Measurements from ENCODE around the gene GBX1.

GBX1 gene

GRCh38 chr7:151193203-151193978 is 25.9 kb upstream of the GBX1 start:
- DNase-seq, result no peak

DNA sequence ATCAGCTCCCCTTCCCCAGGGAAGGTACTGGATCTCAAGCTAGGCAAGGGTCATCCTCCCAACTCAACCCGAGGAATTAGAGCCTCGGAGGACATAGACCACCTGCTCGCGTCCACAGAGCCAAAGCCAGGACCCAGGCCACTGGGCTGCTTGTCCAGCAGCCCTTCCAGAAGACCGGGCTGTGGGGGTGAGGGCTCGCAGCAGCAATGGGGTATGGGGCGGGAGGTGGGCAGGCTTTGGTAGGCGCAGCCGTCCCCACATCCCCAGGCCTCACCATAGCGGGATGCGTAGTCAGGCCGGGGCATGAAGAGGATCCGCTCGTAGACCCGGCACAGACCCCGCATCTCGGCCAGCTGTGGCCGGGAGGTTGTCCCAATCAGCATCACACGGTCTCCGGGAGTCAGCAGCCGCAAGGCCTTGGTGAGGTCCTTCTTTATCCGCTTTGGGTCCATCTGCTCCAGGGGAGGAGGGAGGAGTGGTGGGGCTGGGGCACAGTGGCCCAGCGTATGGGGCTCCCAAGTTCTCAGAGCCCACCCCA is 24.6 kb upstream of the GBX1 start:
- no peak for DNase-seq

GRCh38 chr7:151191544-151191943 is 24.1 kb upstream of the GBX1 start:
- DNase-seq, result no peak

DNA sequence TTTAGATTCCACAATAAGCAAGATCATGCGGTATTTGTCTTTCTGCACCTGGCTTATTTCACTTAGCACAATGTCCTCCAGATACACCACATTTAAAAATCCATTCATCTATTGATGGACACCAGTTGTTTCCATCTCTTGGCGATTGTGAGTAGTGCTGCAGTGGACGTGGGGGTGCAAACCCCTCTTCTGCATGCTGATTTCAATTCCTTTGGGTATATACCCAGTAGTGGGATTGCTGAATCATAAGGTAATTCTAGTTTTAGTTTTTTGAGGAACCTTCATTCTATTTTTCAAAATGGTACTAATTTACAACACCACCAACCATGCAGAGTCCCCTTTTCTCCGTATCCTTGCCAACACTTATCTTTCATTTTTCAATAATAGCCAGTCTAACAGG is 21.5 kb upstream of the GBX1 start:
- no peak for DNase-seq

DNA sequence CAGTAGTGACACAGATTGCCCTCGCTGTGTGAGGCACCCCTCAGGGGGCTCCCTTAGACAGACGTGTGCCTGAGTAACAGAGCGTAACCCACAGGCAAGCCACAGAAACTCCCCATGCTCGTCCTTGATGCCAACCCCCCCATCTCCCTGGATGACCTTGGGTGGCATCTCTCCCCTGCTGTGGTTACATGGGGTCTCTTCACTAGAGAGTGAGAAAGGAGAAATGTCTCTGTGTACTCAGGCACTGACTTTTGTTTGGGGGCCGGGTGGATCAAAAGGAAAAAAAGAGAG is 20.7 kb upstream of the GBX1 start:
- no peak for DNase-seq

DNA sequence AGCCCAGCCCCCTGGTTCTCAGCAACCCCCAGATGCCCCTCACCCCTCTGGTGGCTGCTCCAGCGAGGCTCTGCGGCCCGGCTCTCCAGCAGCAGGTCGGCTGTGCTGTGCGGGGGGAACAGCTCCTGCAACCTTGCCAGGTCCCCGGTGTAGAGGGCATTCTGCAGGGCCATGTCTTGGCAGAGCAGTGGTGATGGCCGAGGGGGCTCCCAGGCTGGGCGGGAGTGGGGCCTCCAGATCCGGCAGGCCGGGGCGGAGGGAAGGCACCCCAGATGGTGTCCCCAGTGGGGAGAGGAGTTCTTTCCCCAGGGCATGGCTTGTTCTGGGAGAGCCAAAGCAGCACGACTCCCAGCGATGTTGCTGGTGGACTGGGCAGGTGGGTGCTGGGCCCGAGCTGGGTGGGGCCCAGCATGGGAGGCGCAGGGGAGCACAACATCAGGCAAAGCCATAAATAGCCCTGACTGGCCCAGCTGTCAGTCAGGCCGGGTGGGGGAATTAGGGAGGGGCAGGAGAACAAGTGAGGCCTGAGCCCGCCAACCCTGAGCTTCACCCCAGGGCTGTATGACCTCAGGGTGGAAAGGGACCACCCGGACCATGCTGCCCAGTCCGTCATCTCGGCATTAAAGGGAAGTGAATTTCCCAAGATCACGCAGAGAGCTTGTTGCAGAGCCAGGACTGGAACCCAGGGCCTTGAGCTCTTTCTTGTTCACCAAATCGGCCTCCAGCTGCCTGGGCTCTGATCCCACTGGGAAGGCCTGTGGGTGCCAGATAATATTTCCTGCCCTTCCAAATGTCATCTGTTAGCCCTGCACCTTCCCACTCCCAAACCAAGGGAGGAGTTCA is 20.1 kb upstream of the GBX1 start:
- no peak for DNase-seq

- DNase-seq, result no peak
Measured at GRCh38 chr7:151186640-151187408, 19.3 kb upstream of the GBX1 start, which contains the start of gene ASB10. Gene ASB10 (minus strand): TSS chr7:151187250. CDS start chr7:151187130, 120 bp downstream.

- no peak for DNase-seq
Measured at GRCh38 chr7:151185762-151186639, 18.5 kb upstream of the GBX1 start.

DNA sequence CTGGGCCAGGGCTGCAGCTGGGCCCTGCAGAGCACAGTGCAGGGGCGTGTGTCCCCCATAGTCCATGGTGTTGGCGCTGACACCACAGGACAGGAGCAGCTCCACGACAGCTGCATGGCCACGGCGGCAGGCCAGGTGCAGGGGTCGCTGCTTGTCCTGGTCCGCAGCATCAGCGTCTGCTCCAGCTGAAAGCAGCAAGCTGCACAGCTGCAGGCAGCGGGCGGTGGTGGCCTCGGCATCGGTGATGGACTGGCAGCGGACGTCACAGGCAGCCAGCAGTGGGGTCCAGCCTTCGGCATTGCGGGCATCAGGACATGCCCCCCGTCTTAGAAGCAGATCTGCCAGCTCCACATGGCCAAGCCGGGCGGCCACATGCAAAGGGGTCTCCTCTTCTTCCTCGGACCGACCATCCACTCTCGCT is 13.5 kb upstream of the GBX1 start:
- DNase-seq, result no peak

- DNase-seq, result no peak
Measured at GRCh38 chr7:151179946-151180345, 12.5 kb upstream of the GBX1 start.

DNA sequence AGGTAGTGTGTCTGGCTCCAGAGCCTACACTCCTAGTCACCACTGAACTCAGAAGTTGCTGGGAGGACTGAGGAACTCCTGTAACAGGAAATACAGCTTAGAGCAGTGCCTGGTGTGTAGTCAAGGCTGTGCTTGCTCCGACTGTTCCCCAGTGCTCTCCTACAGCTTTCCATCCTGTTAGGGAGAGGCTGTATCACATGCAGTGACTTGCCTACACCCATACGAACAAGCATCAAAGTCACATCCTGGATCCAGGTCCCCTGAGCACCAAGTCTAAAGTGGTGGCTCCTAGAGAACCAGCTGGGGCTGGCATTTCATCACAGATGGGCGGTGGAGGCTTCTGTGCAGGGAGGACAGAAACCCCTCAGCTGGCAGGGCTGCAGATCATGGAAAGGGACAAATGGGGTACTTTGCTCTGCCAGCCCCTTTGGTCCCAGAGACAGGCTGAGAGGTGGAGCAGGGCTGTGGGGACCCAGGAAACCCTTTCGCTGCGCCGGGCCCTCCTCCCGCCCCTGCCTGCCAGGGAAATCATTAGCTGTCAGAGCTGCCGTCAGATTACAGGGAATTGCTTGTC is 11.9 kb upstream of the GBX1 start:
- no peak for DNase-seq

DNA sequence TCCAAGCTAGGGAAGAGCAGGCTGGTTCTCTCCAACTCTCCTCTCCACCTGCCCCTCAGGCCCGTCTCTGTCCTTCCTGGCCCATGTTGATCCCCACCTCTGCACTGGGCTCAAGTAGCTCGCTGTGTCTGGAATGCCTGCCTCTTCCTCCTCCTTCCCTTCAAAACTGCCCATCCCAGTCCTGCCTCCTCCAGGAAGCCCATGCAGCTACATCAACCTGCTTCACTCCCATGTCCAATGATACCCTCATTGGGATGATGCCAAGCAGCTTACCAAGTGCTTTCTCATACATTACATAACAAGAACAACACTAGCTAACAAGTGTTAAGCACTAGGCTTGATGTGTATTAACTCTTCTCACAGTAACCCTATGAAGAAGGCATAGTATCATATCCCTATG is 11.3 kb upstream of the GBX1 start:
- DNase-seq, result no peak

DNA sequence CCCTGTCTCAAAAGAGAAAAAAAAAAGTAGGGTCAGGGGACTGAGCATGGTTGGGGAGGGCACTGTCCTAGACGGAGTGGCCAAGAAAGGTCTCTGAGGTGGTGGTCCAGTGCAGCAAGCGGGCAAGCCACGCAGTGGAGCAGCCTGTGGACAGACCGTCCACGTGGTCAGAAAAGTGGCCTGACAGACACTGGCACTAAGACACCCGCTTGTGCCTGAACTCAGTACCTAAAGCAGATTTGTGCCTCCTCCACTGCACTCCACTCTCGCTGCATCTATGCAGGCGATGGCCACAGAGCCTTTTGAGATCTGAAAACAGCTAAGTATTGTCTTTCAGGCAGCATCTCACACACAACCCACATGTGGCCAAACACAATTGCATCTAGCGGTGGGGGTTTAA is 10.7 kb upstream of the GBX1 start:
- no peak for DNase-seq

DNA sequence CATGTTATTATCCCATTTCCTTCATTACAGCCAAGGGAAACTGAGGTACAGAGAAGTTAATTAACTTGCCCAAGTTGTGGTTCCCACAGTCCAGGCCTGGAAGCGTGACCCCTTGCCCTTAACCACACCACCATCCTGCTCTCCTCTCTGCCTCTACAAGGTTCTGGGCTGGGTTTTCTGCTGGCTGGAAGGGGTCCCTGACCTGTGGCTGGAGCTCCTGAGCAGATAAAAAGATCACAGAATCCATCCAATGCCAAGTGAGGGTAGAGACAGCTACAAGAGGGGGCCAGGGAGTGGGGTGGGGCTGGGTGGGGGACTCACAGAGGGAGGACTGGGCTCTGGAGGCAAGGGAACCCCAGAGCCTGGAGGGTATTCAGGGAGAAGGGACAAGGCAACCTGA is 9.8 kb upstream of the GBX1 start:
- DNase-seq, result no peak

DNA sequence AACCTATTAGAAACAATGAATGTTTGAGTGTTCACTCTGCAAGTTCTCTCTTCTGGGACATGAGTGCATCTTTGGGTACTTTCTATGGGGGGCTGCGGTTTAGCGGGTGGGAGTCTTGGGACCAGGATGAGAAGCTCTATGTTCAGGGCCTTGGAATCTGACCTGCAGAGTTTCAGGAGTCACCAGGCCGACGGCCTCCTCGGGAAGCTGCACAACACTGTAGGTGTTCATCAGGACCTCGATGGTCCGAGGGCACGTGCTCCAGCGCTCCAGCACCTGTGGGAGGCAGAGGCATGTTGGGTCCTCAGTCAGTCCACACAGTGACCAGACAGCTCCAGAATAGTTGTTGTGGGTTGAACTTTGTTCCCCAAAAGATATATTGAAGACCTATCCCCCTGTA is 8.9 kb upstream of the GBX1 start:
- DNase-seq, result no peak

GRCh38 chr7:151175793-151176311 is 8.4 kb upstream of the GBX1 start:
- DNase-seq, result no peak

DNA sequence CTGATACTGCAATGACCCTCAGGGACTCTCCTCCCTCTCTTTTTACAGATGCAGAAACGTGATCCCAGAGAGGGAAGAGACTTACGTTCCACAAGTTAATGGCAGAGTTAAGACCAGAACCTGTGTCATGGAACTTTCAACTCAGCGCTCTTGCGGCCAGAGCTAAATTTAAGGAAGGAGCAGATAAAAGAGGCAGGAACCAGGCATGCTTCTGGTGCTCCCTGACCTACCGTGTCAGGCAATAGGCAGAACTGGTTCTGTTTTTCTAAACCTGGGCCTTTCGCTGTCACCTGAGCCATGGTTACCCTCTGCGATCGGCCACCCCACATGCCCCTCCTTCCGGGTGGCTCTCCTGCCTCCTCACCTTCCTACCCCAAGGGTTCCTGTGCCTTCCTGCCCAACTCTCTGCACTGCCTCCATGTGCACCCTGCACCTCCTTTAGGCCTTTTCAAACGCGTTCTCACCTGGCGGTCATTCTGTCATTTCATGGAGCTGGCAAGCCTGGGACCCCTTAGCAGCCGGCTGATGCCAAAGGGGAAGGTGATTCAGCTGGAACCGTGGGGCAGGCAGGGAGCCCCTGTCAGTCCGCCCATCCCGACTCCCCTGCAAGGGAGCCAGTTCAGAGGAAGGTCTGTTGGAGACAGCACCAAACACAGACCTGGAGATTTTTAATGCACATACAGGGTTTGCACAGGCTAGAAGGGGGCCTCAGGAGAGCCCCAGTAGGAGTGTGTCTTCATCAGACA is 7.7 kb upstream of the GBX1 start:
- DNase-seq, result no peak

DNA sequence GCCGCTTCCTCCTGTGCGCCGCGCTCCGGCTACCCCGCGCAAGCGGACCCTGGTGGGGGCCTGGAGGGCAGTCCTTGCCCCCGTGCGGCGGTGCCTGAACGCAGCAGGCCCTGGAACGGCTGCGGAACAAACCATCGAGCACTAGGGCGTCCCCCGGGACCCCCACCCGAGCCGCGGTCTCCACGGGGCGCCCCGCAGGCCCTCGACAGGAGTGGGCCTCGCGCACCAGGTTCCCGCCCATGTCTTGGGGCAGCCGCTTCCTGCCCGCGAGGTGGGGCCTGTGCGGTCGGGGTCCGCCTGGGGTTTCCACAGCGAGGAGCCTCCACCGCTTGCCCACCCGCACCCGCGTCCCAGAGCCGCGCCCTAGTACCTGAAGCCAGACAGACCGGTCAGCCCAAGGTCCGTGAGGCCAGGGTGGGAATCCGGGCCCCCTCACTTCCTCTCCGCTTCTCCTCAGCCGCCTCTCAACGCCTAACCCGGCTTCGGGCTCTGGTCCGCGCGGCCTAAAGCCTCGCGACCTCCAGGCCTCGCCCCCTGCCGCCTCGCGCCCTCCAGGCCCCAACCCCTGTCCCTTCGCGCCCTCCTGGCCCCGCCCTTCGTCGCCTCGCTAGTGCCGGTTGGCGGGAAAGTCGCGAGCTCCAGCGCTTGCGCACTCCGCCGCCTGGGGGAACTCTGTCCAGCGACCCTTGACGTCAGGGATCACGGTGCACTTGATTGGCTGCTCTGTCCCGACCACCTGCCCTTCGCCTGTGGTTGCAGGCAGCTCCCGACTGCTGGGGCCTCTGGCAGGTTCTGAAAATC is 7.0 kb upstream of the GBX1 start:
- no peak for DNase-seq

DNA sequence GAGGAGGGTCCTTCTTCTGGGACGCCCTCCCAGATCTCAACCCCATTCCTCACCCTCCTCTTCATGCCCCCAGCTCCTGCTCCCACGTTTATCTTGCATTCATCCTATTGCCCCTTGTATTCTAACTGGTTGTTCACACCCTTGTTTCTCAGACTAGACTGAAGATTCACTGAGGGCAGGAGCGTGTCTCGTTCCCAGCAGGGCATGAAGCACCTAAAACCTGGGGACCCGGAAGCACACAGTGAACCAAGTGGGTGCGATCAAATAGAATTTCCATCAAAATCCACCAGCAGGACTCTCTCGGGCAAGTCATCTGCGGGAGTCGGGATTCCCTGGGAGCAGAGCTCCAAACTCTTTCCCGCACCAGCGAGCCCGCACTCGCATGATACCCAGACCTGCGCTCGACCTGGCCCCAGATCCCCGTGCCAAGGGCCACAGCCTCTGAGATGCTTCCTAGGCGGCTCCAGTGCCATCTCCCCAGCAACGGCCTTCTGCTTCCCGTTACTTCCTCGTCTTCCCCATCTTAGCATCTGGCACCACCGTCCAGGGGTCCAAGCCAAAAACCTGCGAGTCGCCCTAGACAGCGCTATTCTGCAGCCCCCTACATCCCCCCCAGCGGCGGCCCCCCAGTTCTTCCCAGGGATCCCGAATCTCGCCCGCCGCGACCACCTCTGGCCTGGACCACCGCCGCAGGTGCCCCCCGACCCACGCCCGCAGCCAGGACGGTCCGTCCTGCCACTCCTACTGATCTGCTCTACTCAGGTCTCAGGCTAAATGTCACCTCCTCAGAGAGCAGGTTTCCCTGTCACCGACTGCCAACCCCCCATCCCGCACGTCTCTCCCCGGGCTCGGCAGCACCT is 6.1 kb upstream of the GBX1 start:
- DNase-seq, result no peak
